Measurements from ENCODE around the gene FTO.

GRCh38 chr16:54140057-54140787, 436.3 kb downstream of the FTO start:
- no peak for TF ChIP-seq POLR2AphosphoS5 (IDR thresholded peaks at IDR 0.05; ENCODE audit: low read depth, low read length)
- no peak for TF ChIP-seq REST (IDR thresholded peaks at IDR 0.05; ENCODE audit: insufficient read depth in 1 of 2, low read depth in 2 of 2, low read length in 2 of 2)
- TF ChIP-seq TAF1 (IDR thresholded peaks at IDR 0.05; ENCODE audit: borderline replicate concordance, insufficient read depth, low read length), result no peak
- no peak for TF ChIP-seq SIN3A (IDR thresholded peaks at IDR 0.05; ENCODE audit: borderline replicate concordance, insufficient read depth, low read length)
- TF ChIP-seq FOXP2 (optimal IDR thresholded peaks at IDR 0.05; ENCODE audit: borderline replicate concordance, extremely low read depth, extremely low read length, insufficient read depth), result no peak

Measured in PFSK-1 (cell line).